ENCODE data around the gene TAX1BP1.

The TAX1BP1 gene

GRCh38 chr7:27825891-27826290 lies 85.9 kb downstream of the TAX1BP1 start:
- DNase-seq (ENCODE audit: insufficient read length, low spot score), result no peak
- TF ChIP-seq TAF1 (IDR thresholded peaks at IDR 0.05; ENCODE audit: low read depth, low read length), result no peak
- TF ChIP-seq POLR2AphosphoS5 (IDR thresholded peaks at IDR 0.05; ENCODE audit: low read depth, low read length), result no peak
- TF ChIP-seq SPI1 (IDR thresholded peaks at IDR 0.05; ENCODE audit: low read depth, low read length), result no peak
- no peak for TF ChIP-seq POLR2A (IDR thresholded peaks at IDR 0.05; ENCODE audit: low read depth, low read length)
- no peak for TF ChIP-seq PAX5 (IDR thresholded peaks at IDR 0.05; ENCODE audit: insufficient read depth, low read length, severe bottlenecking)
- no peak for TF ChIP-seq POU2F2 (IDR thresholded peaks at IDR 0.05; ENCODE audit: low read depth, low read length)
- no peak for FAIRE-seq

- no peak for DNase-seq (ENCODE audit: insufficient read length, low spot score)
- FAIRE-seq, result no peak
- TF ChIP-seq POLR2A (IDR thresholded peaks at IDR 0.05; ENCODE audit: low read depth, low read length) (no peak), SPI1 (IDR thresholded peaks at IDR 0.05; ENCODE audit: low read depth, low read length) (no peak), PAX5 (IDR thresholded peaks at IDR 0.05; ENCODE audit: insufficient read depth, low read length, severe bottlenecking) (no peak), POLR2AphosphoS5 (IDR thresholded peaks at IDR 0.05; ENCODE audit: low read depth, low read length) (no peak), POU2F2 (IDR thresholded peaks at IDR 0.05; ENCODE audit: low read depth, low read length) (no peak), TAF1 (IDR thresholded peaks at IDR 0.05; ENCODE audit: low read depth, low read length) (no peak)
Measured at GRCh38 chr7:27826357-27826756, 86.4 kb downstream of the TAX1BP1 start.

GRCh38 chr7:27834179-27834921 lies 94.4 kb downstream of the TAX1BP1 start:
- DNase-seq (ENCODE audit: insufficient read length, low spot score) (no peak), FAIRE-seq (no peak)
- TF ChIP-seq SPI1 (IDR thresholded peaks at IDR 0.05; ENCODE audit: low read depth, low read length) (no peak), POU2F2 (IDR thresholded peaks at IDR 0.05; ENCODE audit: low read depth, low read length) (no peak), POLR2A (IDR thresholded peaks at IDR 0.05; ENCODE audit: low read depth, low read length) (no peak), POLR2AphosphoS5 (IDR thresholded peaks at IDR 0.05; ENCODE audit: low read depth, low read length) (no peak), TAF1 (IDR thresholded peaks at IDR 0.05; ENCODE audit: low read depth, low read length) (no peak), PAX5 (IDR thresholded peaks at IDR 0.05; ENCODE audit: insufficient read depth, low read length, severe bottlenecking) (no peak)

- TF ChIP-seq POLR2AphosphoS5 (IDR thresholded peaks at IDR 0.05; ENCODE audit: low read depth, low read length), result no peak
- no peak for TF ChIP-seq TAF1 (IDR thresholded peaks at IDR 0.05; ENCODE audit: low read depth, low read length)
- TF ChIP-seq POLR2A (IDR thresholded peaks at IDR 0.05; ENCODE audit: low read depth, low read length), result no peak
- TF ChIP-seq PAX5 (IDR thresholded peaks at IDR 0.05; ENCODE audit: insufficient read depth, low read length, severe bottlenecking), result no peak
- DNase-seq (ENCODE audit: insufficient read length, low spot score) (no peak), FAIRE-seq (no peak)
Measured at GRCh38 chr7:27835376-27835775, 95.4 kb downstream of the TAX1BP1 start.

- DNase-seq (ENCODE audit: insufficient read length, low spot score) (no peak), FAIRE-seq (no peak)
- TF ChIP-seq TAF1 (IDR thresholded peaks at IDR 0.05; ENCODE audit: low read depth, low read length), result no peak
- TF ChIP-seq SPI1 (IDR thresholded peaks at IDR 0.05; ENCODE audit: low read depth, low read length), result no peak
- TF ChIP-seq POU2F2 (IDR thresholded peaks at IDR 0.05; ENCODE audit: low read depth, low read length), result no peak
- TF ChIP-seq POLR2AphosphoS5 (IDR thresholded peaks at IDR 0.05; ENCODE audit: low read depth, low read length), result no peak
- no peak for TF ChIP-seq PAX5 (IDR thresholded peaks at IDR 0.05; ENCODE audit: insufficient read depth, low read length, severe bottlenecking)
Measured at GRCh38 chr7:27836536-27836935, 96.6 kb downstream of the TAX1BP1 start.

- TF ChIP-seq POU2F2 (IDR thresholded peaks at IDR 0.05; ENCODE audit: low read depth, low read length) (no peak), TAF1 (IDR thresholded peaks at IDR 0.05; ENCODE audit: low read depth, low read length) (no peak), POLR2AphosphoS5 (IDR thresholded peaks at IDR 0.05; ENCODE audit: low read depth, low read length) (no peak), PAX5 (IDR thresholded peaks at IDR 0.05; ENCODE audit: insufficient read depth, low read length, severe bottlenecking) (no peak), SPI1 (IDR thresholded peaks at IDR 0.05; ENCODE audit: low read depth, low read length) (no peak), POLR2A (IDR thresholded peaks at IDR 0.05; ENCODE audit: low read depth, low read length) (no peak)
- DNase-seq (ENCODE audit: insufficient read length, low spot score) (no peak), FAIRE-seq (no peak)
Measured at GRCh38 chr7:27839099-27839498, 99.1 kb downstream of the TAX1BP1 start.

GRCh38 chr7:27840313-27840712 lies 100.4 kb downstream of the TAX1BP1 start:
- FAIRE-seq, result no peak
- TF ChIP-seq POLR2AphosphoS5 (IDR thresholded peaks at IDR 0.05; ENCODE audit: low read depth, low read length), result no peak
- no peak for TF ChIP-seq TAF1 (IDR thresholded peaks at IDR 0.05; ENCODE audit: low read depth, low read length)
- TF ChIP-seq SPI1 (IDR thresholded peaks at IDR 0.05; ENCODE audit: low read depth, low read length), result no peak
- no peak for DNase-seq (ENCODE audit: insufficient read length, low spot score)

- TF ChIP-seq POU2F2 (IDR thresholded peaks at IDR 0.05; ENCODE audit: low read depth, low read length), result no peak
- FAIRE-seq (no peak), DNase-seq (ENCODE audit: insufficient read length, low spot score) (no peak)
Measured at GRCh38 chr7:27840760-27841364, 100.9 kb downstream of the TAX1BP1 start.

- TF ChIP-seq POLR2A (IDR thresholded peaks at IDR 0.05; ENCODE audit: low read depth, low read length) (no peak), TAF1 (IDR thresholded peaks at IDR 0.05; ENCODE audit: low read depth, low read length) (no peak), POU2F2 (IDR thresholded peaks at IDR 0.05; ENCODE audit: low read depth, low read length) (no peak), PAX5 (IDR thresholded peaks at IDR 0.05; ENCODE audit: insufficient read depth, low read length, severe bottlenecking) (no peak), SPI1 (IDR thresholded peaks at IDR 0.05; ENCODE audit: low read depth, low read length) (no peak), POLR2AphosphoS5 (IDR thresholded peaks at IDR 0.05; ENCODE audit: low read depth, low read length) (no peak)
- no peak for DNase-seq (ENCODE audit: insufficient read length, low spot score)
- FAIRE-seq, result no peak
Measured at GRCh38 chr7:27842094-27842692, 102.2 kb downstream of the TAX1BP1 start.

GRCh38 chr7:27842851-27843250 lies 102.9 kb downstream of the TAX1BP1 start:
- DNase-seq (ENCODE audit: insufficient read length, low spot score) (no peak), FAIRE-seq (no peak)
- TF ChIP-seq POLR2A (IDR thresholded peaks at IDR 0.05; ENCODE audit: low read depth, low read length) (no peak), TAF1 (IDR thresholded peaks at IDR 0.05; ENCODE audit: low read depth, low read length) (no peak), POU2F2 (IDR thresholded peaks at IDR 0.05; ENCODE audit: low read depth, low read length) (no peak), POLR2AphosphoS5 (IDR thresholded peaks at IDR 0.05; ENCODE audit: low read depth, low read length) (no peak), PAX5 (IDR thresholded peaks at IDR 0.05; ENCODE audit: insufficient read depth, low read length, severe bottlenecking) (no peak)

Measured in GM12891 (cell line).